PC-9 (cell line): ENCODE data around the gene KCNK15.

Experiments used
- EZH2 ChIP-seq: fragments of 200-600 bp; sonication (generic); IDR thresholded peaks from 2 replicates; pipeline ENCODE4 v1.8.0; 2017; ENCODE audit warnings: antibody characterized with exemption, low read depth
- TF ChIP-seq, protein P1 (sequence below): fragments of 200-600 bp; sonication (generic); conservative IDR thresholded peaks from 2 replicates; pipeline ENCODE4 v1.6.1; 2017; ENCODE audit warnings: mixed run types, antibody characterized with exemption, mild to moderate bottlenecking, moderate library complexity

DNA sequence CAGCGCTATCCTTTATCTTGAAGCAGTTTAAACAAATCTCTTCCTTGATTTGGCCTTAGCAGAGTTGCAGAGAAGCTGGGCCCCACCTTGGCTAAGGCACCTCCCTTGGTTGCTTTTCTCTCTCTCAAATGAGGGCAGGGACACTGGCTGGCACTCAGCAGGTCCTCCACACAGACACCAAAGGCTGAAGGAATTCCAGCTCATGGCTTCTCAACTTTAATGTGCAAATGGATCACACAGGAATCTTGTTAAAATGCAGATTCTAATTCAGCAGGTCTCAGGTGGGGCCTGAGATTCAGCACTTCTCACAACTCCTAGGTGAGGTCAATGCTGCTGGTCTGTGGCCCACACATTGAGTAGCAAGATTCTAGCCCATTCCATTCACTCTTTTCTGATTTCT lies 39.0 kb downstream of the KCNK15 start:
- TF ChIP-seq, protein P1, sequence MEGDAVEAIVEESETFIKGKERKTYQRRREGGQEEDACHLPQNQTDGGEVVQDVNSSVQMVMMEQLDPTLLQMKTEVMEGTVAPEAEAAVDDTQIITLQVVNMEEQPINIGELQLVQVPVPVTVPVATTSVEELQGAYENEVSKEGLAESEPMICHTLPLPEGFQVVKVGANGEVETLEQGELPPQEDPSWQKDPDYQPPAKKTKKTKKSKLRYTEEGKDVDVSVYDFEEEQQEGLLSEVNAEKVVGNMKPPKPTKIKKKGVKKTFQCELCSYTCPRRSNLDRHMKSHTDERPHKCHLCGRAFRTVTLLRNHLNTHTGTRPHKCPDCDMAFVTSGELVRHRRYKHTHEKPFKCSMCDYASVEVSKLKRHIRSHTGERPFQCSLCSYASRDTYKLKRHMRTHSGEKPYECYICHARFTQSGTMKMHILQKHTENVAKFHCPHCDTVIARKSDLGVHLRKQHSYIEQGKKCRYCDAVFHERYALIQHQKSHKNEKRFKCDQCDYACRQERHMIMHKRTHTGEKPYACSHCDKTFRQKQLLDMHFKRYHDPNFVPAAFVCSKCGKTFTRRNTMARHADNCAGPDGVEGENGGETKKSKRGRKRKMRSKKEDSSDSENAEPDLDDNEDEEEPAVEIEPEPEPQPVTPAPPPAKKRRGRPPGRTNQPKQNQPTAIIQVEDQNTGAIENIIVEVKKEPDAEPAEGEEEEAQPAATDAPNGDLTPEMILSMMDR, result no peak
- no peak for TF ChIP-seq EZH2
